PC-3 (cell line): ENCODE data around the gene MASP1. TPM values are rescaled to one million over a fixed set of nuclear protein-coding genes. Genes with fewer than 3 reads are reported as not detected.

Experiments used
- ATAC-seq: fragments of 200-7000 bp; cut with Tn5 transposase; 2 replicates; pipeline ENCODE4 v1.9.1; 2020; ENCODE audit warnings: mild to moderate bottlenecking, moderate library complexity
- BruUV-seq: library from RNA; stranded (reverse); fragments of 400-500 nt; replicated peaks from 2 replicates; lab custom pipeline; 2021; lab: Mats Ljungman, UMichigan
- CTCF ChIA-PET: fragments of 300-600 bp; sonication (Branson Sonifier 250); formaldehyde crosslinking; loops from one replicate; lab custom pipeline; 2022; ENCODE audit warnings: antibody characterized with exemption; lab: Charles Lee
- POLR2A ChIA-PET: fragments of 300-600 bp; sonication (Branson Sonifier 250); formaldehyde crosslinking; loops from one replicate; lab custom pipeline; 2022; ENCODE audit warnings: antibody characterized with exemption; ENCODE audit not compliant: unreplicated experiment; lab: Charles Lee
- DNase-seq: peaks from one replicate; pipeline ENCODE4 v3.0.0-alpha.2; 2015
- H2AFZ ChIP-seq: fragments of 300-600 bp; sonication (generic); 2 replicates; pipeline ENCODE4 v1.6.0; 2016; ENCODE audit warnings: antibody characterized with exemption, low read length
- H3F3A ChIP-seq: fragments of 300-600 bp; sonication (generic); one replicate; pipeline ENCODE4 v1.6.0; 2017; ENCODE audit warnings: antibody characterized with exemption, low read length, control low read depth, mild to moderate bottlenecking; ENCODE audit not compliant: unreplicated experiment
- H3K27ac ChIP-seq: fragments of 300-600 bp; sonication (generic); 2 replicates; pipeline ENCODE4 v1.5.1; 2016; ENCODE audit warnings: mild to moderate bottlenecking, low read length
- H3K27me3 ChIP-seq: fragments of 300-600 bp; sonication (generic); 2 replicates; pipeline ENCODE4 v1.6.1; 2016; ENCODE audit warnings: low read length, mixed read lengths
- H3K36me3 ChIP-seq: fragments of 300-600 bp; sonication (generic); 2 replicates; pipeline ENCODE4 v1.6.1; 2016; ENCODE audit warnings: low read depth, mixed run types, low read length, mixed read lengths
- H3K4me1 ChIP-seq: fragments of 300-600 bp; sonication (generic); 2 replicates; pipeline ENCODE4 v1.5.1; 2016; ENCODE audit warnings: low read length; ENCODE audit not compliant: insufficient read depth
- H3K4me2 ChIP-seq: fragments of 300-600 bp; sonication (generic); 2 replicates; pipeline ENCODE4 v1.6.0; 2016; ENCODE audit warnings: low read length
- H3K4me3 ChIP-seq: fragments of 300-600 bp; sonication (generic); 2 replicates; pipeline ENCODE4 v1.5.1; 2016; ENCODE audit warnings: mild to moderate bottlenecking, low read length, mixed read lengths
- H3K79me2 ChIP-seq: fragments of 300-600 bp; sonication (generic); 2 replicates; pipeline ENCODE4 v1.6.1; 2017; ENCODE audit warnings: low read length, mixed read lengths
- H3K9ac ChIP-seq: fragments of 300-600 bp; sonication (generic); 2 replicates; pipeline ENCODE4 v1.6.0; 2016; ENCODE audit warnings: mild to moderate bottlenecking, low read length
- H3K9me2 ChIP-seq: fragments of 300-600 bp; sonication (generic); replicated peaks from 2 replicates; pipeline ENCODE4 v1.6.1; 2016; ENCODE audit warnings: mixed run types, low read length, mixed read lengths
- H3K9me3 ChIP-seq: fragments of 300-600 bp; sonication (generic); 2 replicates; pipeline ENCODE4 v1.6.1; 2016; ENCODE audit warnings: low read length, mixed read lengths
- H4K20me1 ChIP-seq: fragments of 300-600 bp; sonication (generic); 2 replicates; pipeline ENCODE4 v1.6.1; 2016; ENCODE audit warnings: low read length, mixed read lengths
- CTCF ChIP-seq: fragments of 300-600 bp; sonication (generic); conservative IDR thresholded peaks from 2 replicates; pipeline ENCODE4 v1.5.1; 2017; ENCODE audit warnings: antibody characterized with exemption, low read depth, mild to moderate bottlenecking, low read length
- EZH2 ChIP-seq: fragments of 300-600 bp; sonication (generic); IDR thresholded peaks from one replicate; pipeline ENCODE4 v1.6.1; 2017; ENCODE audit warnings: antibody characterized with exemption, mild to moderate bottlenecking, low read length; ENCODE audit not compliant: unreplicated experiment
- EZH2phosphoT487 ChIP-seq: fragments of 300-600 bp; sonication (generic); IDR thresholded peaks from 2 replicates; pipeline ENCODE4 v1.6.1; 2018; ENCODE audit warnings: mild to moderate bottlenecking, antibody characterized with exemption, low read length, borderline replicate concordance
- intact Hi-C: fragments of 100-400 bp; cut with micrococcal nuclease; formaldehyde crosslinking; loops from 2 replicates; pipeline ENCODE4 v1.9.0; 2023
- total RNA-seq: library from RNA; depleted of rRNA; stranded (reverse); fragments of >200 nt; gene quantifications from 2 replicates; pipeline ENCODE4 v1.2.3, GENCODE V29; 2014; rRNA removed

Gene MASP1
- total RNA-seq, 1 experiment from 2014 or later, result 0.07 TPM

- Histone ChIP-seq H4K20me1 (no peaks in the 10 kb centered on the region), H3K27me3 (no peaks in the 10 kb centered on the region), H3K4me1 (peaks cover 35% of the 10 kb centered on the region), H3K27ac (peak overlapping the region; percentile 83), H3K4me3 (peak overlapping the region; percentile 30), H2AFZ (peak overlapping the region; percentile 43), H3K79me2 (no peaks in the 10 kb centered on the region), H3K9me2 (no peaks in the 10 kb centered on the region), H3F3A (peaks cover 10% of the 10 kb centered on the region), H3K36me3 (no peaks in the 10 kb centered on the region), H3K4me2 (peak overlapping the region; percentile 50), H3K9me3 (no peaks in the 10 kb centered on the region), H3K9ac (no peak overlapping the region)
- intact Hi-C loops, result no loop called here
- no peak for TF ChIP-seq EZH2phosphoT487
- no peak for TF ChIP-seq EZH2
- TF ChIP-seq CTCF, result no peak
- ChIA-PET CTCF (interaction anchor here (0.9 kb wide), 1 partner anchor 33 kb away, joined by 7 read pairs; no protein-coding TSS in a partner anchor), POLR2A (no interaction called here)
- ATAC-seq, result peak; percentile 85
- DNase-seq, result peak; percentile 92
- BruUV-seq, result no TSS peak
Observed at GRCh38 chr3:187186801-187187421, 104.6 kb downstream of the MASP1 start.

GRCh38 chr3:187186375-187186774, 105.2 kb downstream of the MASP1 start:
- peaks cover 10% of the 10 kb centered on the region for H3F3A ChIP-seq
- H2AFZ ChIP-seq, result no peak overlapping the region
- ChIA-PET POLR2A (no interaction called here), CTCF (interaction anchor here (0.9 kb wide), 1 partner anchor 34 kb away, joined by 7 read pairs; no protein-coding TSS in a partner anchor)
- intact Hi-C loops, result no loop called here
- H3K79me2 ChIP-seq, result no peaks in the 10 kb centered on the region
- no peak overlapping the region for H3K9ac ChIP-seq
- peak overlapping the region; percentile 50 for H3K4me2 ChIP-seq
- no peak overlapping the region for H3K4me3 ChIP-seq
- H3K36me3 ChIP-seq, result no peaks in the 10 kb centered on the region
- TF ChIP-seq EZH2 (no peak), CTCF (no peak)
- H4K20me1 ChIP-seq, result no peaks in the 10 kb centered on the region
- no peaks in the 10 kb centered on the region for H3K27me3 ChIP-seq
- no peak for DNase-seq
- BruUV-seq, result no TSS peak
- ATAC-seq, result no peak; the same call in 1 of the 2 replicates
- H3K27ac ChIP-seq, result peak overlapping the region; percentile 83
- peaks cover 35% of the 10 kb centered on the region for H3K4me1 ChIP-seq
- H3K9me3 ChIP-seq, result no peaks in the 10 kb centered on the region
- no peaks in the 10 kb centered on the region for H3K9me2 ChIP-seq

- H2AFZ ChIP-seq, result no peak overlapping the region
- H3K4me3 ChIP-seq, result no peak overlapping the region
- no peaks in the 10 kb centered on the region for H3K36me3 ChIP-seq
- ChIA-PET CTCF (no interaction called here), POLR2A (no interaction called here)
- ATAC-seq (no peak), DNase-seq (no peak)
- H3F3A ChIP-seq, result peaks cover 10% of the 10 kb centered on the region
- no peaks in the 10 kb centered on the region for H3K79me2 ChIP-seq
- H4K20me1 ChIP-seq, result no peaks in the 10 kb centered on the region
- intact Hi-C loops, result no loop called here
- no peaks in the 10 kb centered on the region for H3K9me2 ChIP-seq
- BruUV-seq, result no TSS peak
- no peaks in the 10 kb centered on the region for H3K27me3 ChIP-seq
- H3K9me3 ChIP-seq, result no peaks in the 10 kb centered on the region
- H3K9ac ChIP-seq, result no peak overlapping the region
- H3K27ac ChIP-seq, result no peak overlapping the region
- no peak for TF ChIP-seq EZH2phosphoT487
- H3K4me1 ChIP-seq, result peaks cover 35% of the 10 kb centered on the region
- no peak overlapping the region for H3K4me2 ChIP-seq
Observed at GRCh38 chr3:187185759-187186158, 105.8 kb downstream of the MASP1 start.

Other genes with a start within 250 kb of the MASP1 start
- 155 and 175 TPM in 2 replicates for gene RPL39L, start 152.2 kb downstream of the MASP1 start, total RNA-seq
- gene RTP1, start 94.3 kb downstream of the MASP1 start, total RNA-seq, result not detected in 2 replicates
- gene RTP4, start 76.6 kb upstream of the MASP1 start, total RNA-seq, result 0.11 TPM in 1 of 2 replicates, not detected in the other